DOHH2 (cell line): Measurements from ENCODE around the gene MRPL46.

Source experiments
- CTCF ChIP-seq: fragments of 200-600 bp; sonication (generic); IDR thresholded peaks from one replicate; pipeline ENCODE4 v1.5.1; 2014; ENCODE audit warnings: antibody characterized with exemption, mild to moderate bottlenecking, low read depth, low read length; ENCODE audit not compliant: poor library complexity, severe bottlenecking
- EZH2phosphoT487 ChIP-seq: fragments of 200-600 bp; sonication (generic); IDR thresholded peaks from 2 replicates; pipeline ENCODE4 v1.6.1; 2017; ENCODE audit warnings: borderline replicate concordance, mild to moderate bottlenecking, antibody characterized with exemption, low read length, moderate library complexity, mixed read lengths

- TF ChIP-seq CTCF (no peak), EZH2phosphoT487 (no peak)
Measured at GRCh38 chr15:88465633-88466224, 1.5 kb downstream of the MRPL46 start.
